Measurements from ENCODE around the gene RHOT2.
"Not testable (repeated sequence)": the region's sequence is repeated elsewhere in the genome, so short reads cannot be mapped to it uniquely, and the experiment has no call there.

Gene RHOT2

DNA sequence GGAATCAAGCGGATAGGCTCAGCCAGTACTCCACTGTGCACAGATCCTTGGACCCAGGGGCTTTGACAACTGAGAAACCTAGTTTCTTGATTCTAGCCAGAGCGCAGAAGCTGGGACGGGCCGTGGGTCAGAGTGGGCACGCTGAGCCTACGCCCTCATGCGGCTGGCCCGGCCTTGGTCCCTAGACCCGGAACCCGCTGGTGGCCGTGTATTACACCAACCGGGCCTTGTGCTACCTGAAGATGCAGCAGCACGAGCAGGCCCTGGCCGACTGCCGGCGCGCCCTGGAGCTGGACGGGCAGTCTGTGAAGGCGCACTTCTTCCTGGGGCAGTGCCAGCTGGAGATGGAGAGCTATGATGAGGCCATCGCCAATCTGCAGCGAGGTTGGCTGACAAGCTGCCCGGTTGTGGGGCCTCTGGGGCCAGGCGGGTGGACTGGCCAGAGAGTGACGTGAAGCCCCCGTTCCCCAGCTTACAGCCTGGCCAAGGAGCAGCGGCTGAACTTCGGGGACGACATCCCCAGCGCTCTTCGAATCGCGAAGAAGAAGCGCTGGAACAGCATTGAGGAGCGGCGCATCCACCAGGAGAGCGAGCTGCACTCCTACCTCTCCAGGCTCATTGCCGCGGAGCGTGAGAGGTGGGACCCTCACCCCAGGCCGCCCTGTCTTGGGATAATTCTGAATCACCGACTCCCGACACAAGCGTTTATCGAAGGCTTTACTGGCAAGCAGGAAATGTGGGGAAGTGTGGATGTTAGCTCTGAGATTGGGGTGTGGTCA lies 13.2 kb downstream of the RHOT2 start:
- DNase-seq (ENCODE audit: low read depth in 3 of 3, low spot score in 1 of 3): no peak

DNA sequence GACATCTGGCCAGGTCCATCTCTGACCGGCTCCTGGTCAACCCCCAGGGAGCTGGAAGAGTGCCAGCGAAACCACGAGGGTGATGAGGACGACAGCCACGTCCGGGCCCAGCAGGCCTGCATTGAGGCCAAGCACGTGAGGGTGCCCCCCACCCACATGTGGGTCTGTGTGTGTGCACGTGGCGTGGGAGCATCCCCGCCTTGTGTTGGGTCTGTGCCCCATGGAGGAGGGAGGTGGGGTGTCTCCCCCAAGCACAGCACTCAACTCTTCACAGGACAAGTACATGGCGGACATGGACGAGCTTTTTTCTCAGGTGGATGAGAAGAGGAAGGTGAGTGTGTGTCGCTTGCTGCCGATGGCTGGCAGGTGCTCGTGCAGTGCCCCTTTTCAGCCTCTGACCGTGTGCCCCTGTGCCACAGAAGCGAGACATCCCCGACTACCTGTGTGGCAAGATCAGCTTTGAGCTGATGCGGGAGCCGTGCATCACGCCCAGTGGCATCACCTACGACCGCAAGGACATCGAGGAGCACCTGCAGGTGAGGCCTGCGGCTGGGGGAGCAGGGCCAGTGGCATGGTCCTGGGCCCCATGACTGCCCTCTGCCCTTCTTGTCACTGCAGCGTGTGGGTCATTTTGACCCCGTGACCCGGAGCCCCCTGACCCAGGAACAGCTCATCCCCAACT lies 14.0 kb downstream of the RHOT2 start:
- no peak for DNase-seq (ENCODE audit: low read depth in 3 of 3, low spot score in 1 of 3)

GRCh38 chr16:682493-683395 lies 14.8 kb downstream of the RHOT2 start:
- no peak for DNase-seq (ENCODE audit: low read depth in 3 of 3, low spot score in 1 of 3)

GRCh38 chr16:683396-684070 lies 15.6 kb downstream of the RHOT2 start:
- DNase-seq (ENCODE audit: low read depth in 3 of 3, low spot score in 1 of 3): no peak

GRCh38 chr16:684071-684794 lies 16.3 kb downstream of the RHOT2 start, which contains the start of gene JMJD8:
TSS of gene JMJD8 (minus strand) at chr16:684334. CDS start at chr16:684319, 15 bp downstream.
- peak; percentile 89 to 97 (median 90) for DNase-seq (ENCODE audit: low read depth in 3 of 3, low spot score in 1 of 3)

GRCh38 chr16:684961-685696 lies 17.2 kb downstream of the RHOT2 start:
- DNase-seq (ENCODE audit: low read depth in 3 of 3, low spot score in 1 of 3): no peak

DNA sequence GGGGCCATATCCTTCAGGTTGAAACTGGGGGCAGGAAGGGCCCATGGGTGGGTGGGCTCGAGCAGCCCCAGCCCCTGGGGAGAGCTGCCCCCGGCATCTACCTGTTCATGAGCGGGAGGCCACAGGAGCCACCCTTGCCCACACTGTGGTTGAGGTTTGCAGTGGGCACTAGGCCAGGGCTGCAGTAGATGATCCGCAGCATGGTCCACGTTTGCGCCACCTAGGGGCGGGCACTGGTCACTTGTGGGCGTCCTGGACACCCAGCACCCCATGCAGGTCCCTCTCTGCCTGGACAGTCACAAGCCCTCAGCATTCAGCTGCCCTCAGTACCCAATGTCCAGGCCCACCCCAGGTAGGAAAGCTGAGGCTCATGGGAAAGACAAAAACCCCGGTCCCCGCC lies 18.0 kb downstream of the RHOT2 start:
- no peak for DNase-seq (ENCODE audit: low read depth in 3 of 3, low spot score in 1 of 3)

DNA sequence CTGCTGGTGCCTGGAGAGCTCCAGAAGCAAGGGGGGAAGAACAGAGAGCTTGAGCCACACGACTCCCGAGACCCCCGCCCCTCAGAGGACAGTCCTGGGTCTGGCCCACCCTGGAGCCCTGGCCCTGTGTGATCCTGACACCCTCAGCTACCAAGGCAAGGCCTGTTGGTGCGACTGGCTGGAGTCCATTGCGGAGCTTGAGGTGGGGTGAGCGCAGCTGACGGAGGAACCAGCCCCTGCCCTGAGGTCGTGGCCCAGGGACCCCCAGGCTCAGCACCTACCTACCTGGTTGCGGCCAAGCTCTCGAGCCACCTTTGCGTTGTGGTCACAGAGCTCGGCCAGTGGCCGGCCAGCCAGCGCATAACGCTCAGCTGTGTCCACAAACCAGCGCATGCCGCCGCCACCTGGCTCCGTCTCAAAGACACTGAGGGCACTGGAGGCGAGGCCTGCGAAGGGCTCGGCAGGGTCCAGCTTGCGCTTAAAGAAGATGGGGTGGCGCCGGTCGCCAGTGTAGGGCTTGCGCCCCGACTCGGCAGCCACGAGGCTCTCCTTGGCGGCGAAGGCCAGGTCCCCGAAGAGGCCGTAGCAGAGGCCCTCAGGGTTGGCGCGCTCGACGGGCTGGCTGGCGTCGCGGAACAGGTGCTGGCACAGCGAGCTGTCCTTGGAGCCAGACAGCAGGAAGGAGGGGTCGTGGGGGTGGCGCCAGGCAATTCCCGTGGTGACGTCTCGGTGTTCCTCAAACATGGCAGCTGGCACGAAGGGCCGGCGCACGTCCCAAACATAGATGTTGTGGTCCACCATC lies 18.7 kb downstream of the RHOT2 start:
- DNase-seq (ENCODE audit: low read depth in 3 of 3, low spot score in 1 of 3): no peak

GRCh38 chr16:687499-687898 lies 19.6 kb downstream of the RHOT2 start:
- DNase-seq (ENCODE audit: low read depth in 3 of 3, low spot score in 1 of 3): no peak

DNA sequence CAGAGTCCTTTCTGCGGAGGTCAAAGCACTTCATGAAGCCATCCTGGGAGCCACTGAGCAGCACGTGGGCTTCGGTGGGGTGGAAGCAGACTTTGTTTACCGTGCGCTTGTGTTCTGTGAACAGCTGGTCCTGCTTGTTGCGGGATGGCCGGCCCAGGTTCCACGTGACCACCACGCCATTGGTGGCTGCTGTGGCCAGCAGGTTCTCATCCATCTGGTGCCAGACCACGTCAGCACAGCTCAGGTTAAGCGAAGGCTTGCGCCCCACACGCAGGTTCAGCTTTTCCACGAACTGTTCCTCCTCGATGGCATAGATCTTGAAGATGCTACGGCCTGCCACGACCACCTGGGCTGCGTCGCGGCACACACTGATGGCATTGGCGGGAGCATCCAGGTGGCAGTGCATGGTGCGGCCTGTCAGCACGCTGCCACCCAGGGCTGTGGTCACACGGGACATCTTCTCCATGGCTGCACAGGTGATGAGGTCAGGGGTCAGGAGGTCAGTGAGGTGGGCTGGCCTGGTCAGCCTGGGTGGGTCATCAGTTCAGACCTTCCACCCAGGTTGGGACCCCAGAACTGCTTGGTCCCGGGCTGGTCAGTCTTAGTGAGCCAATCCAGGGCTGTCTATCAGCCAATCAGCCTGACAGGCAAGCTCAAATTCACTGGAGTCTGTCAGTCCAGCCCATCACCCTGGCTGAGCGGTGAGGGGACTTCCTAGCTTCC lies 21.4 kb downstream of the RHOT2 start:
- no peak for DNase-seq (ENCODE audit: low read depth in 3 of 3, low spot score in 1 of 3)

DNA sequence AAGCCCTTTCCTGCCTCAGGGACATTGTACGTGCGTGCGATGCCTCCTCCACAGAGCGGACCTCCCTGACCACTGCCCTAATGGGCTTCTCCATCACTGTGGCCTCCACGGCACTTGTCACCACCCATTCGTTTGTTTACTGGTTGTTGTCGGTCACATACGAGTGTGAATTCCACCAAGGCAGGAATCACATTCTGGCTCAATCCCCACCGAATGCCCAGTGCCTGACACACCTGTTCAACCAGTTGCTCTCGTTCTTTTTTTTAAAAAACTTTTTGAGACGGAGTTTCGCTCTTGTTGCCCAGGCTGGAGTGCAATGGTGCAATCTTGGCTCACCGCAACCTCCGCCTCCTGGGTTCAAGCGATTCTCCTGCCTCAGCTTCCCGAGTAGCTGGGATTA lies 23.3 kb downstream of the RHOT2 start:
- DNase-seq (ENCODE audit: low read depth in 3 of 3, low spot score in 1 of 3): not testable (repeated sequence)

DNA sequence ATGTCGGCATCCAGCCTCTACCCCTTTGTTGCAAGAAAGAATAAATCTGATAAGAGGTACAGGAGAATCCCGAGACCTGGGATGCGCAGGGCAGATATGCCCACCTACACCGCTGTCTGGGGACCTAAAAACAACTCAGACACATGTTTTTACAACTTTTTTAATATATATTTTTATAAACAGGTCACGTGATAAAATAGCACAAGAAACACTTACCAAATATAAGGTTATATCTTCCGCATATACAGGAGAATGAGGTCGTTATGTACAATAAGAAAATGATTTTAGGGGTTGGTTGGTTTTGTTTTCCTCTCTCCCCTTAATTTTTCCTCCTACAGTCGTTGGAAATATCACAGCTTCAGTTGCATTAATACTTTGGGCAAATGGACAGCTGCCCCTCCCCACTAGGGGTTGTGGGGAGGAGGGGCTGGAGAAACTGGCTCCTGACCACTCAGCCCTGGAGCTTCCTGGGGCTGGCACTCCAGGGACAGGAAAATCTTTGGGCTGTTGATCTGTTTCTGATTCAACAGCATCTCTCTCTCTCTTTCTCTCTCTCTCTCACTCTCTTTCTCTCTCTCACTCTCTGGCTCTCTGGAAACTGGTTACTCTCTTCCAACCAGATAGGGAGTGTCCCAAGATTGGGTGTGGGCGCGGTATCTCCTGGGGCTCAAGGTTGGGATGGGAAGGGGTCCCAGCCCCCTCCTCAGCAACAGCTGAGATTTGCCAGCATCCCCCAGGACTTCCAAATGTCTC lies 24.6 kb downstream of the RHOT2 start:
- no peak for DNase-seq (ENCODE audit: low read depth in 3 of 3, low spot score in 1 of 3)

GRCh38 chr16:693364-693763 lies 25.4 kb downstream of the RHOT2 start:
- no peak for DNase-seq (ENCODE audit: low read depth in 3 of 3, low spot score in 1 of 3)

DNA sequence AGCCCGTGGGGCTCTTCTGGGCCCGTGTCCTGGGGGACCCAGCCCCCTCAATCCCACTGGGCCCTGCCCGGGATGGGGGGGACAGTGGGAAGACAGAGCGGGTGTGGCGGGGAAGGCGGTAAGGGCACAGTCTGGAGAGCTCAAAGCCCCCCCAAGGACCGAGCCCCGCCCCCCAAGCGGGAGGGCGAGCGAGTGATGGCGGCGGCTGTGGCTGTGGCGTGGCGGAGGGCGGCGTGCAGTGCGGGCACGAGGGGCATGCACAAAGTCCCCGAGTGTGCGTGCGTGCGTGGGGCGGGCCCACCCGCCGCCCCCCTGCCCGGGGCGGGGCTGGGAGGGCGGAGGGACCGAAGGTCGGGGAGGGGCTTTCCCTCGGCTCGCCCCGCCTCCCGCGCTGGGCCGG lies 25.8 kb downstream of the RHOT2 start:
- DNase-seq (ENCODE audit: low read depth in 3 of 3, low spot score in 1 of 3): no peak

DNA sequence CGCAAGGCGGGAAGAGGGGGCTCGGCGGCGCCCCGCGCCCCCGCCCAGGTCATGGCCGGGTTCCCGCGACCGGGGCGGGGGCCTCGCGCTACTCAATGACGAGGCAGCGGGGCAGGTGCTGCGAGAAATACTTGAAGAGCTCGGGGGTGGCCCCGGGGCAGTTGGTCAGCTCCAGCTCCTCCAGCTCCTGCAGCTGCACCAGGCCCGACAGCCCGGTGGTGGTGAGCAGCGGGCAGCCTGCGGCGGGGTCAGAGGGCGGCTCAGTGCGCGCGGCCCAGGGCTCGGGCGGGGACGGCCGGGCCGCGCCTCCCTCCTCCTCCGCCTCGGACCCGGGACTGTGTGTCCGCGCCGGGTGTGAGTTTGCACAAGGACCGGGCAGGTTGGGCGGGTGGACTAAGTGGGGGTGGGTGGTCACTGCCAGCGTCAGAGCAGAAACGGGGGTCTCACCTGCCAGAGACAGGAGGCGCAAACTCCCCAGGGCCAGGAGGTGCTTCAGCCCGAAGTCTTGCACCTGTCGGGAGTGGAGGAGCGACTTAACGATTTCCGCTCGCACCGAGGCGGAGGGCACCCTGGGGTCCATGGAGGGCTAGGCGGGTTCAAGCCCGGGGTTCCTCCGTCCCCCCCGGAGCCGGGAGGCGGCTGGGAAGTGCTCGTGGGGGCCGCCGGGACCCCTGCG lies 26.4 kb downstream of the RHOT2 start:
- DNase-seq (ENCODE audit: low read depth in 3 of 3, low spot score in 1 of 3): no peak

- DNase-seq (ENCODE audit: low read depth in 3 of 3, low spot score in 1 of 3): no peak
These were observed 27.0 kb downstream of the RHOT2 start for GRCh38 chr16:694863-695354.
